Fibroblast of lung (primary cell): ENCODE results near the gene HMOX1. TPM values are rescaled to one million over a fixed set of nuclear protein-coding genes. Genes with fewer than 3 reads are reported as not detected.
"Not testable (repeated sequence)": the region's sequence is repeated elsewhere in the genome, so short reads cannot be mapped to it uniquely, and the experiment has no call there.

Experiments used
- DNase-seq, 2 donors: peaks; one replicate each; pipeline versions ENCODE4 v3.0.0 to v3.0.0-alpha.2; 2010; ENCODE audit warnings: low read depth in 2 of 2
- H2AFZ ChIP-seq: 2 replicates; pipeline ENCODE4 v1.5.1; 2012; ENCODE audit warnings: low read length, control low read depth, inconsistent platforms
- H3K27ac ChIP-seq: 2 replicates; pipeline ENCODE4 v1.5.1; 2011; ENCODE audit warnings: low read length, control low read depth; ENCODE audit not compliant: insufficient read depth
- H3K27me3 ChIP-seq: 2 replicates; pipeline ENCODE4 v1.5.1; 2011; ENCODE audit warnings: mild to moderate bottlenecking, low read length; ENCODE audit not compliant: control insufficient read depth, insufficient read depth
- H3K36me3 ChIP-seq: 2 replicates; pipeline ENCODE4 v1.5.1; 2011; ENCODE audit warnings: low read length; ENCODE audit not compliant: control insufficient read depth, insufficient read depth
- H3K4me1 ChIP-seq: 2 replicates; pipeline ENCODE4 v1.5.1; 2011; ENCODE audit warnings: low read length; ENCODE audit not compliant: control insufficient read depth, insufficient read depth; ENCODE audit errors: extremely low read depth
- H3K4me2 ChIP-seq: 2 replicates; pipeline ENCODE4 v1.5.1; 2011; ENCODE audit warnings: low read length, control low read depth; ENCODE audit not compliant: insufficient read depth; ENCODE audit errors: extremely low read depth
- H3K4me3 ChIP-seq, 4 experiments: fragments of 200-600 bp in 1 of 4; sonication (generic) in 1 of 4; replicated peaks in 1 of 4; 2 replicates each; pipeline ENCODE4 v1.5.1; 2011 to 2016; ENCODE audit warnings: low read length in 4 of 4, low read depth in 3 of 4, mild to moderate bottlenecking in 3 of 4, control low read depth in 2 of 4, inconsistent platforms in 1 of 4, mixed read lengths in 1 of 4; ENCODE audit not compliant: insufficient read depth in 1 of 4; ENCODE audit errors: control extremely low read depth in 1 of 4
- H3K79me2 ChIP-seq: 2 replicates; pipeline ENCODE4 v1.5.1; 2012; ENCODE audit warnings: mild to moderate bottlenecking, low read length, inconsistent platforms; ENCODE audit not compliant: control insufficient read depth, insufficient read depth
- H3K9ac ChIP-seq: 2 replicates; pipeline ENCODE4 v1.5.1; 2011; ENCODE audit warnings: mild to moderate bottlenecking, low read length, control low read depth; ENCODE audit not compliant: insufficient read depth
- H3K9me3 ChIP-seq: 2 replicates; pipeline ENCODE4 v1.5.1; 2012; ENCODE audit warnings: low read depth, low read length; ENCODE audit not compliant: control insufficient read depth, insufficient read depth
- H4K20me1 ChIP-seq: 2 replicates; pipeline ENCODE4 v1.5.1; 2011; ENCODE audit warnings: low read length; ENCODE audit not compliant: control insufficient read depth, insufficient read depth; ENCODE audit errors: extremely low read depth
- EZH2 ChIP-seq: IDR thresholded peaks from 2 replicates; pipeline ENCODE4 v1.5.1; 2012; ENCODE audit warnings: low read length, control low read depth, mild to moderate bottlenecking; ENCODE audit errors: missing control alignments
- polyA plus RNA-seq, 2 donors: library from polyadenylated mRNA; depleted of rRNA in 1 of 2; stranded (reverse) in 1 of 2; unstranded in 1 of 2; fragments of >200 nt; gene quantifications; 2 replicates each; pipeline ENCODE4 v1.2.1, GENCODE V29; 2011 to 2012; ENCODE audit warnings: missing spikeins in 1 of 2
- total RNA-seq: library from RNA; depleted of rRNA; stranded (reverse); fragments of >200 nt; gene quantifications from 2 replicates; pipeline ENCODE4 v1.2.1, GENCODE V29; 2014
- TF ChIP-seq, protein P1 (sequence below), 2 donors: IDR thresholded peaks in 1 of 2; conservative IDR thresholded peaks in 1 of 2; 1 replicate in 1 of 2; 2 replicates in 1 of 2; pipeline ENCODE4 v1.5.1; 2011 to 2012; ENCODE audit warnings: low read length in 2 of 2, control low read depth in 1 of 2, inconsistent platforms in 1 of 2, low read depth in 1 of 2, mild to moderate bottlenecking in 1 of 2

The HMOX1 gene
- total and polyA plus RNA-seq, 2 donors (not counting 1 experiment from before 2014, with no cell fraction given) = 58.9 to 243 TPM

DNA sequence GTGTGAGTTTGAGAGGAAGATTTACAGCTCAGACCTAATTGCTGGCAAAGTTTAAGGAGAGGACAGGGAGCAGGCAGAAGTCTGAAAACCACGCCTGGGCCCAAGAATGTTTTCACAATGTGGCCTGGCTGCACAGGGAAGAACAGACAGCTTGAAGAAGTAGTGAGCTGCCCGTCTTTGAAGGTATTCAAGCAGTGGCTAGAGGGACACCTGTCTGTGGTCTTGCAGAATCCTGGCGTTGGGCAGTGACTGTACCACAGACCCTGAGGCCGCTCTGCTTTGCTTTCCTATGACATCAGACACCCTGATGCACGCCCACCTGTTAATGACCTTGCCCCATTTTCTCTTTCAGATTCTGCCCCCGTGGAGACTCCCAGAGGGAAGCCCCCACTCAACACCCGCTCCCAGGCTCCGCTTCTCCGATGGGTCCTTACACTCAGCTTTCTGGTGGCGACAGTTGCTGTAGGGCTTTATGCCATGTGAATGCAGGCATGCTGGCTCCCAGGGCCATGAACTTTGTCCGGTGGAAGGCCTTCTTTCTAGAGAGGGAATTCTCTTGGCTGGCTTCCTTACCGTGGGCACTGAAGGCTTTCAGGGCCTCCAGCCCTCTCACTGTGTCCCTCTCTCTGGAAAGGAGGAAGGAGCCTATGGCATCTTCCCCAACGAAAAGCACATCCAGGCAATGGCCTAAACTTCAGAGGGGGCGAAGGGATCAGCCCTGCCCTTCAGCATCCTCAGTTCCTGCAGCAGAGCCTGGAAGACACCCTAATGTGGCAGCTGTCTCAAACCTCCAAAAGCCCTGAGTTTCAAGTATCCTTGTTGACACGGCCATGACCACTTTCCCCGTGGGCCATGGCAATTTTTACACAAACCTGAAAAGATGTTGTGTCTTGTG, 12.5 kb downstream of the HMOX1 start:
- Histone ChIP-seq H3K27me3 (no peaks in the 10 kb centered on the region), H4K20me1 (no peaks in the 10 kb centered on the region), H3K9ac (no peak overlapping the region), H3K4me1 (no peaks in the 10 kb centered on the region), H3K79me2 (no peaks in the 10 kb centered on the region), H3K27ac (no peak overlapping the region), H3K4me2 (no peak overlapping the region), H2AFZ (no peak overlapping the region), H3K36me3 (peaks cover 24% of the 10 kb centered on the region), H3K4me3 (no peak overlapping the region), H3K9me3 (no peaks in the 10 kb centered on the region)
- TF ChIP-seq EZH2 = no peak
- DNase-seq = no peak

DNA sequence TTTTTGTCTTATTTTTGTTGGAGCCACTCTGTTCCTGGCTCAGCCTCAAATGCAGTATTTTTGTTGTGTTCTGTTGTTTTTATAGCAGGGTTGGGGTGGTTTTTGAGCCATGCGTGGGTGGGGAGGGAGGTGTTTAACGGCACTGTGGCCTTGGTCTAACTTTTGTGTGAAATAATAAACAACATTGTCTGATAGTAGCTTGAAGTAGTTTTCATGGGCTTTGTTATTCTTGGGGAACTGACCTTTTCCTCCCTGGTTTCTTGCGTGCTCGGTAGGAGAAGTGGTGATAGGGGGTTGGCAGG, 13.1 kb downstream of the HMOX1 start:
- H3K4me1 ChIP-seq = no peaks in the 10 kb centered on the region
- no peaks in the 10 kb centered on the region for H3K79me2 ChIP-seq
- no peak overlapping the region for H3K9ac ChIP-seq
- H3K4me3 ChIP-seq = no peak overlapping the region
- H3K36me3 ChIP-seq = peaks cover 21% of the 10 kb centered on the region
- no peaks in the 10 kb centered on the region for H4K20me1 ChIP-seq
- DNase-seq = no peak
- no peaks in the 10 kb centered on the region for H3K27me3 ChIP-seq
- H2AFZ ChIP-seq = no peak overlapping the region
- H3K4me2 ChIP-seq = no peak overlapping the region
- TF ChIP-seq, protein P1, sequence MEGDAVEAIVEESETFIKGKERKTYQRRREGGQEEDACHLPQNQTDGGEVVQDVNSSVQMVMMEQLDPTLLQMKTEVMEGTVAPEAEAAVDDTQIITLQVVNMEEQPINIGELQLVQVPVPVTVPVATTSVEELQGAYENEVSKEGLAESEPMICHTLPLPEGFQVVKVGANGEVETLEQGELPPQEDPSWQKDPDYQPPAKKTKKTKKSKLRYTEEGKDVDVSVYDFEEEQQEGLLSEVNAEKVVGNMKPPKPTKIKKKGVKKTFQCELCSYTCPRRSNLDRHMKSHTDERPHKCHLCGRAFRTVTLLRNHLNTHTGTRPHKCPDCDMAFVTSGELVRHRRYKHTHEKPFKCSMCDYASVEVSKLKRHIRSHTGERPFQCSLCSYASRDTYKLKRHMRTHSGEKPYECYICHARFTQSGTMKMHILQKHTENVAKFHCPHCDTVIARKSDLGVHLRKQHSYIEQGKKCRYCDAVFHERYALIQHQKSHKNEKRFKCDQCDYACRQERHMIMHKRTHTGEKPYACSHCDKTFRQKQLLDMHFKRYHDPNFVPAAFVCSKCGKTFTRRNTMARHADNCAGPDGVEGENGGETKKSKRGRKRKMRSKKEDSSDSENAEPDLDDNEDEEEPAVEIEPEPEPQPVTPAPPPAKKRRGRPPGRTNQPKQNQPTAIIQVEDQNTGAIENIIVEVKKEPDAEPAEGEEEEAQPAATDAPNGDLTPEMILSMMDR (conservative IDR thresholded peaks at IDR 0.05 in 1 of 2, IDR thresholded peaks at IDR 0.05 in 1 of 2; ENCODE audit: low read depth in 1 of 2, low read length in 2 of 2) = no peak
- no peak for TF ChIP-seq EZH2
- no peak overlapping the region for H3K27ac ChIP-seq
- H3K9me3 ChIP-seq = no peaks in the 10 kb centered on the region

DNA sequence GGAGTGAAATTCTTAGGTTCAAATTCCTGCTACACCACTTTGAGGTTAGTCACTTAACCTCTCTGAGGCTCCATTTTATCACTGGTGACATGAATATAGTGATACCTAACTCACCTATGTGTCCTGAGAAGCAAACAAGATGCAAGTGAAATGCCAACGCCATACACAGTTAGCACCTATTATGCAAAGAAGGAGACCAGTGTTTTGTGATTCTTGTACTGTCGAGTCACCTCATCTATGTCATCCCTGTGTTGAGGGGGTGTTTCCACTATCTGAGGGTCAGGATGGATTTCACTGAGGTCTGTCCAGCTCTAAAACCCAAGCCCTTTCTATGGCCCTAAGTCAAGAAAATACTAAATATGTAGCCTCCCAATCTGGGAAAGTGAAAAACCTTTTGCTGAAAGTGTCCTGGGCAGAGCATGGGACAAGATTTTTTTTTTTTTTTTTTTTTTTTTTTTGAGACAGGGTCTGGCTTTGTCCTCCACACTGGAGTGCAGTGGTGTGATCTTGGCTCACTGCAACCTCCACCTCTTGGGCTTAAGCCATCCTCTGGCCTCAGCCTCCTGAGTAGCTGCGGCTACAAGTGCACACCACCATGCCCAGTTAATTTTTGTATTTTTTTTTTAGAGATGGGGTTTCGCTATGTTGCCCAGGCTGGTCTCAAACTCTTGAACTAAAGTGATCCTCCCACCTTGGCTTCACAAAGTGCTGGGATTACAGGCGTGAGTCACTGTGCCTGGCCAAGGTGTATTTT, 14.1 kb downstream of the HMOX1 start:
- Histone ChIP-seq H3K9me3 (no peaks in the 10 kb centered on the region), H4K20me1 (no peaks in the 10 kb centered on the region), H3K4me2 (no peak overlapping the region), H3K36me3 (peaks cover 16% of the 10 kb centered on the region), H3K4me1 (no peaks in the 10 kb centered on the region), H3K27ac (no peak overlapping the region), H3K9ac (no peak overlapping the region), H3K27me3 (no peaks in the 10 kb centered on the region), H2AFZ (no peak overlapping the region), H3K4me3 (no peak overlapping the region), H3K79me2 (no peaks in the 10 kb centered on the region)
- no peak for DNase-seq
- TF ChIP-seq, protein P1 (conservative IDR thresholded peaks at IDR 0.05 in 1 of 2, IDR thresholded peaks at IDR 0.05 in 1 of 2; ENCODE audit: low read depth in 1 of 2, low read length in 2 of 2) = no peak
- no peak for TF ChIP-seq EZH2

DNA sequence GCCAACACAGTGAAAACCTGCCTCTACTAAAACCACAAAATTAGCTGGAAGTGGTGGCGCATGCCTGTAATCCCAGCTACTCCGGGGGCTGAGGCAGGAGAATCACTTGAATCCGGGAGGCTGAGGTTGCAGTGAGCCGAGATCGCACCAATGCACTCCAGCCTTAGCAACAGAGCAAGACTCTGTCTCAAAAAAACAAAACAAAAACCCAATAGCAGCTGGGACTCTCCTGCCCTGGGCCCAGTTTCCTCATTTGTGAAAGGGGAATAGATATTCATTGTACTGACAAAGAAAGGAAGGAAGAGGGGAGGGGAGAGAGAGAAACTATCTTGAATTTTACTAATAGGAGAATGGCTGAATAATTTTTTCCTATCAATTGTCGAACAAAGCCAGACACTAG, 15.7 kb downstream of the HMOX1 start:
- not testable (repeated sequence) for H3K4me2 ChIP-seq, H4K20me1 ChIP-seq, H3K79me2 ChIP-seq, H3K4me3 ChIP-seq, H2AFZ ChIP-seq, H3K27me3 ChIP-seq, H3K27ac ChIP-seq, H3K9me3 ChIP-seq, DNase-seq, H3K9ac ChIP-seq, H3K4me1 ChIP-seq
- H3K36me3 ChIP-seq = peaks cover 12% of the 10 kb centered on the region
